HG02763 (cell line): Measurements from ENCODE around the gene PRSS22.

Experiments
- ATAC-seq: cut with Tn5 transposase; IDR thresholded peaks from one replicate; pipeline ENCODE4 v1.9.1; 2021; ENCODE audit warnings: mild to moderate bottlenecking, moderate library complexity; ENCODE audit not compliant: unreplicated experiment

Gene PRSS22

GRCh38 chr16:2881783-2882649, 24.0 kb upstream of the PRSS22 start:
- ATAC-seq: peak; percentile 4

GRCh38 chr16:2879854-2880508, 22.0 kb upstream of the PRSS22 start:
- ATAC-seq: no peak

GRCh38 chr16:2874912-2875362, 17.0 kb upstream of the PRSS22 start:
- ATAC-seq: no peak

GRCh38 chr16:2874032-2874911, 16.3 kb upstream of the PRSS22 start:
- no peak for ATAC-seq

GRCh38 chr16:2871926-2872325, 14.0 kb upstream of the PRSS22 start:
- ATAC-seq: no peak

- peak; percentile 81 for ATAC-seq
These were observed 10.2 kb upstream of the PRSS22 start for GRCh38 chr16:2867987-2868789.

GRCh38 chr16:2867661-2867986, 9.7 kb upstream of the PRSS22 start:
- no peak for ATAC-seq

- ATAC-seq: no peak
These were observed 8.5 kb upstream of the PRSS22 start for GRCh38 chr16:2866431-2866830.

- ATAC-seq: no peak
These were observed 7.7 kb upstream of the PRSS22 start for GRCh38 chr16:2865651-2866050.

- ATAC-seq: no peak
These were observed 3.0 kb upstream of the PRSS22 start for GRCh38 chr16:2860826-2861567.

- no peak for ATAC-seq
These were observed 1.8 kb upstream of the PRSS22 start for GRCh38 chr16:2859686-2860265.

- no peak for ATAC-seq
These were observed 465 bp upstream of the PRSS22 start for GRCh38 chr16:2858245-2859025.

GRCh38 chr16:2856686-2857450, 1.1 kb downstream of the PRSS22 start:
- ATAC-seq: no peak

- no peak for ATAC-seq
These were observed 1.8 kb downstream of the PRSS22 start for GRCh38 chr16:2856061-2856670.

GRCh38 chr16:2855536-2855935, 2.4 kb downstream of the PRSS22 start:
- ATAC-seq: no peak

GRCh38 chr16:2854700-2855309, 3.2 kb downstream of the PRSS22 start:
- no peak for ATAC-seq

- no peak for ATAC-seq
These were observed 4.4 kb downstream of the PRSS22 start for GRCh38 chr16:2853531-2854073.
